GM23248 (cell line): ENCODE data around the gene PPP2R2B. TPM values are rescaled to one million over a fixed set of nuclear protein-coding genes. Genes with fewer than 3 reads are reported as not detected.

Source experiments
- DNase-seq: peaks from one replicate; pipeline ENCODE4 v3.0.0-alpha.2; 2015
- H2AFZ ChIP-seq: fragments of 200-600 bp; sonication (generic); 2 replicates; pipeline ENCODE4 v1.6.1; 2016; ENCODE audit warnings: antibody characterized with exemption
- H3F3A ChIP-seq: fragments of 200-600 bp; sonication (generic); 2 replicates; pipeline ENCODE4 v1.6.1; 2016; ENCODE audit warnings: mild to moderate bottlenecking, antibody characterized with exemption, mixed run types; ENCODE audit not compliant: insufficient read depth
- H3K27ac ChIP-seq: fragments of 200-600 bp; sonication (generic); 2 replicates; pipeline ENCODE4 v1.5.1; 2016; ENCODE audit warnings: mild to moderate bottlenecking
- H3K27me3 ChIP-seq: fragments of 200-600 bp; sonication (generic); replicated peaks from 2 replicates; pipeline ENCODE4 v1.6.1; 2016; ENCODE audit warnings: mild to moderate bottlenecking; ENCODE audit not compliant: insufficient read depth
- H3K36me3 ChIP-seq: fragments of 200-600 bp; sonication (generic); 2 replicates; pipeline ENCODE4 v1.6.1; 2016; ENCODE audit warnings: low read depth, mild to moderate bottlenecking
- H3K4me1 ChIP-seq: fragments of 200-600 bp; sonication (generic); 2 replicates; pipeline ENCODE4 v1.6.1; 2016; ENCODE audit warnings: mild to moderate bottlenecking; ENCODE audit not compliant: insufficient read depth
- H3K4me2 ChIP-seq: fragments of 200-600 bp; sonication (generic); one replicate; pipeline ENCODE4 v1.6.1; 2016; ENCODE audit warnings: mild to moderate bottlenecking; ENCODE audit not compliant: unreplicated experiment
- H3K4me3 ChIP-seq: fragments of 200-600 bp; sonication (generic); 2 replicates; pipeline ENCODE4 v1.5.1; 2016; ENCODE audit warnings: mild to moderate bottlenecking
- H3K79me2 ChIP-seq: fragments of 200-600 bp; sonication (generic); 2 replicates; pipeline ENCODE4 v1.6.1; 2016; ENCODE audit warnings: mild to moderate bottlenecking; ENCODE audit not compliant: insufficient read depth
- H3K9ac ChIP-seq: fragments of 200-600 bp; sonication (generic); 2 replicates; pipeline ENCODE4 v1.6.1; 2016; ENCODE audit warnings: mild to moderate bottlenecking
- H3K9me2 ChIP-seq: fragments of 200-600 bp; sonication (generic); 2 replicates; pipeline ENCODE4 v1.6.1; 2016; ENCODE audit warnings: mixed run types, mild to moderate bottlenecking, moderate library complexity; ENCODE audit not compliant: insufficient read depth
- H3K9me3 ChIP-seq: fragments of 200-600 bp; sonication (generic); one replicate; pipeline ENCODE4 v1.6.1; 2017; ENCODE audit warnings: low read depth
- H4K20me1 ChIP-seq: fragments of 200-600 bp; sonication (generic); 2 replicates; pipeline ENCODE4 v1.6.0; 2016; ENCODE audit not compliant: insufficient read depth
- EZH2 ChIP-seq: fragments of 200-600 bp; sonication (generic); IDR thresholded peaks from 2 replicates; pipeline ENCODE4 v1.6.1; 2018; ENCODE audit warnings: antibody characterized with exemption, mild to moderate bottlenecking; ENCODE audit not compliant: insufficient read depth, poor library complexity, severe bottlenecking
- EZH2phosphoT487 ChIP-seq: fragments of 200-600 bp; sonication (generic); IDR thresholded peaks from 2 replicates; pipeline ENCODE4 v1.6.1; 2018; ENCODE audit warnings: antibody characterized with exemption, moderate library complexity, mild to moderate bottlenecking, low read depth; ENCODE audit not compliant: insufficient read depth
- WGBS, 2 experiments: methylation state at CpG; one replicate each; pipeline ENCODE4 v1.1.6; 2015 to 2017; ENCODE audit warnings: low lambda C conversion rate in 2 of 2, low coverage in 1 of 2; ENCODE audit errors: missing lambda C conversion rate in 2 of 2; 5-methylcytosine and 5-hydroxymethylcytosine counted together
- in situ Hi-C: fragments of 300-500 bp; cut with MboI; formaldehyde crosslinking; loops from 2 replicates; pipeline ENCODE4 v1.15.0; 2020
- polyA plus RNA-seq: library from polyadenylated mRNA; unstranded; fragments of >200 nt; fragmentation: Nextera tagmentation; extraction: Ambion mirVana; gene quantifications from 2 replicates; pipeline ENCODE4 v1.2.1, GENCODE V29; 2016
- total RNA-seq: library from RNA; depleted of rRNA; stranded (reverse); fragments of >200 nt; shearing (Covaris generic); gene quantifications from 2 replicates; pipeline ENCODE4 v1.2.3, GENCODE V29; 2014

PPP2R2B gene
- total and polyA plus RNA-seq, 2 experiments from 2014 or later = 0.11 to 0.28 TPM

DNA sequence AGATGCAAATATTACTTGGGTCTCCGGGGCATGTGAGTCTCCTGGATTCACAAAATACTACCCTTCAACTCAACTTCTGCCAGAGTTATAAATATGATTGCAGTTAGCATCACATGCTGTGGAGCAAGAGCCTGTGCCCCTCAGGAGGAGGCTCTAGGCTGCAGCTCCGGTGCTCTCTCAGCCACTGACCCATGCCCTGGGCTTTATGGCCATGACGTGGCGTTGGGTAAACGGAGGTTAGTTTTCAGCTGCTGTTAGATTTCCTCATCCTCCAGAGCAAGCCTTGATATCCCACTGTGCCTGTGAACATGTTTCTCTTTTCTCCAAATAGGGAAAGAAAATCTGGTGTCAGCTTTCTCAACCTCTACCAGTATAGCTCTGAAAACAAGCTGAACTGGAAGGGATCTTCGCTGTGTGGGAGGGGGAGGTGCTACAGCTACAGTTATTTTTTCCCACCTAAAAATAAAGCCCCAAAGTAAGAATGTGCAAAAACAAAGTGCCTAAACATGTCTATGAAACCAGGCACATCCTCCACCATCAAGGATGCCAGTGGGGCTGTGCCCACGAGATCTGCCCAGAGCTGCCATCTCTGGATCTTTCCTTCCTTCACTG lies 238.2 kb downstream of the PPP2R2B start:
- no peak overlapping the region for H3K27ac ChIP-seq
- no peaks in the 10 kb centered on the region for H3F3A ChIP-seq
- in situ Hi-C loops = no loop called here
- H3K27me3 ChIP-seq = no peaks in the 10 kb centered on the region
- no peaks in the 10 kb centered on the region for H3K36me3 ChIP-seq
- H3K4me3 ChIP-seq = no peak overlapping the region
- H4K20me1 ChIP-seq = no peaks in the 10 kb centered on the region
- no peak overlapping the region for H2AFZ ChIP-seq
- H3K4me1 ChIP-seq = no peaks in the 10 kb centered on the region
- TF ChIP-seq EZH2 (no peak), EZH2phosphoT487 (no peak)
- no peaks in the 10 kb centered on the region for H3K79me2 ChIP-seq
- no peaks in the 10 kb centered on the region for H3K9me3 ChIP-seq
- 40 to 42% methylated on average over 7 of the region's 7 CpGs for WGBS, 2 experiments
- H3K4me2 ChIP-seq = no peak overlapping the region
- no peak overlapping the region for H3K9ac ChIP-seq
- no peak for DNase-seq
- no peaks in the 10 kb centered on the region for H3K9me2 ChIP-seq

DNA sequence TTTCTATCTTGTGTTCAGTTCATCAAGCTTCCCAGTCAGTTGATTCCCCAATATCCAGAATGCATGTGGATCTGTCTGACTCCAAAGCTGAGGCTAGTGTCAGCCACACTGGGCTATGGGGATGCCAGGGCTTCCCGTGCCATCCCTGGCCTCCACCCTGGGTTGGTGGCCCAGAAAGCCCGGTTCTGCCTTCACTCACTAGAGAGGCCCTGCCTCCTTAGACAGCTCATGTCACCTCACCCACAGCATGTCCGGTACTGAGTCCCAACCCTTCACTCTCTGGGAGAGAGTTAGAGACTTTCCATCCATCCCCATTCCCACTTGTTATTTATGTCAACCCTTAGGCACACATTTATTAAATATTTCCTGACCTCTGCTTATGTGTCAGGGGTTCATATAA lies 243.1 kb downstream of the PPP2R2B start:
- Histone ChIP-seq H3F3A (no peaks in the 10 kb centered on the region), H3K27me3 (no peaks in the 10 kb centered on the region), H3K4me1 (no peaks in the 10 kb centered on the region), H2AFZ (no peak overlapping the region), H3K9ac (no peak overlapping the region), H3K9me3 (no peaks in the 10 kb centered on the region), H3K36me3 (no peaks in the 10 kb centered on the region), H3K79me2 (no peaks in the 10 kb centered on the region), H3K4me2 (no peak overlapping the region), H4K20me1 (no peaks in the 10 kb centered on the region), H3K4me3 (no peak overlapping the region), H3K9me2 (no peaks in the 10 kb centered on the region), H3K27ac (no peak overlapping the region)
- WGBS, 2 experiments = 27 to 28% methylated on average over 3 of the region's 3 CpGs
- in situ Hi-C loops = no loop called here
- TF ChIP-seq EZH2 (no peak), EZH2phosphoT487 (no peak)
- DNase-seq = no peak

- no peak for DNase-seq
- no peaks in the 10 kb centered on the region for H3K9me3 ChIP-seq
- H3K36me3 ChIP-seq = no peaks in the 10 kb centered on the region
- no peak overlapping the region for H3K4me2 ChIP-seq
- H3K27ac ChIP-seq = no peak overlapping the region
- no peak overlapping the region for H2AFZ ChIP-seq
- no peaks in the 10 kb centered on the region for H4K20me1 ChIP-seq
- no peaks in the 10 kb centered on the region for H3F3A ChIP-seq
- H3K4me3 ChIP-seq = no peak overlapping the region
- H3K27me3 ChIP-seq = no peaks in the 10 kb centered on the region
- no peak overlapping the region for H3K9ac ChIP-seq
- H3K4me1 ChIP-seq = no peaks in the 10 kb centered on the region
- in situ Hi-C loops = no loop called here
- TF ChIP-seq EZH2phosphoT487 (no peak), EZH2 (no peak)
- H3K79me2 ChIP-seq = no peaks in the 10 kb centered on the region
- 42 to 47% methylated on average over 8 of the region's 8 CpGs for WGBS, 2 experiments
- H3K9me2 ChIP-seq = no peaks in the 10 kb centered on the region
Observed at GRCh38 chr5:146633323-146633764, 245.2 kb downstream of the PPP2R2B start.

- no peak overlapping the region for H3K9ac ChIP-seq
- WGBS, 2 experiments = 41 to 48% methylated on average over 8 of the region's 8 CpGs
- H3K36me3 ChIP-seq = no peaks in the 10 kb centered on the region
- no peaks in the 10 kb centered on the region for H3K27me3 ChIP-seq
- H3K9me3 ChIP-seq = no peaks in the 10 kb centered on the region
- no peaks in the 10 kb centered on the region for H3K9me2 ChIP-seq
- no peaks in the 10 kb centered on the region for H4K20me1 ChIP-seq
- H3K4me1 ChIP-seq = no peaks in the 10 kb centered on the region
- no peak overlapping the region for H3K4me2 ChIP-seq
- DNase-seq = no peak
- in situ Hi-C loops = no loop called here
- H2AFZ ChIP-seq = no peak overlapping the region
- H3K27ac ChIP-seq = no peak overlapping the region
- TF ChIP-seq EZH2 (no peak), EZH2phosphoT487 (no peak)
- no peak overlapping the region for H3K4me3 ChIP-seq
- H3F3A ChIP-seq = no peaks in the 10 kb centered on the region
- H3K79me2 ChIP-seq = no peaks in the 10 kb centered on the region
Observed at GRCh38 chr5:146632620-146633322, 245.8 kb downstream of the PPP2R2B start.
